ENCODE data around the gene TMC7.
"Not testable (repeated sequence)": the region's sequence is repeated elsewhere in the genome, so short reads cannot be mapped to it uniquely, and the experiment has no call there.

The TMC7 gene

DNA sequence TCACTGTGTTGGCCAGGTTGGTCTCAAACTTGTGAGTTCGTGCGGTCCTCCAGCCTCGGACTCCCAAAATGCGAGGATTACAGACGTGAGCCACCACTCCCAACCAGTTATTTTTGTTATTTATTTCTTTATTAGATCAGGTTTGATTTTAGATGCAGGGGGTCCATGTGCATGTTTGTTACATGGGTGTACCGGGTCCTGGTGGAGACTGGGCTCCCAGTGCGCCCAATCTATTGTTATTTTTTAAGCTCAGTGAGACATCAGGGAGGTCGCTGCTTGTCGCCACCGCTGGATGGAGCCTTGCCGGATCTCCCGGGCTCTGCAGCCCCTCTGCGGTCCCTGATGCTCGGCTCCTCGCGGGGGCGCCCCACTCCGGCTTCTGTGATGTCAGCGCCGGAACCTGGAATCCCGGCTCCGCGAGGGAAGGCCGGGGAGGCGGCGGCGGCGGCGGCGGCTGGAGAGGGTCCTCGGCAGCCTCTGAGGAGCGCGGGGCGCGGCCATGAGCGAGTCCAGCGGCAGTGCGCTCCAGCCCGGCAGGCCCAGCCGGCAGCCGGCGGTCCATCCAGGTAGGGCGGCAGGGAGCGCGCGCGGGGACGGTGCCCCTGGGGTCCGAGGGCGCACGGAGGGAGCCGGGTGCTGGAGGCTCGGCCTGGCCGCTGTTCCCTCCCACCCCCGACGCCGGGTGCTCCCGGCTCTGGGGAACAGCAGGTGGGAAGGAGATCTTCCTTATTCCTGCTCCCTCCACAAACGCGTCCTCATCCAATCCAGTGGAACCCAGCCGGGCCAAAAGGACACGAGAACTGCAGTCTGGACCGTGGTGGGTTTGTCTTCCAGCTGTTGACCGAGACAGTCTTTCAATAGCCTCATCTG is at the start of gene TMC7:
Gene TMC7, plus strand, starts transcription at position 370 of the 870 bp plus-strand sequence. Its CDS starts 130 bp downstream, at position 500.
- DNase-seq (ENCODE audit: low read depth): no peak

DNA sequence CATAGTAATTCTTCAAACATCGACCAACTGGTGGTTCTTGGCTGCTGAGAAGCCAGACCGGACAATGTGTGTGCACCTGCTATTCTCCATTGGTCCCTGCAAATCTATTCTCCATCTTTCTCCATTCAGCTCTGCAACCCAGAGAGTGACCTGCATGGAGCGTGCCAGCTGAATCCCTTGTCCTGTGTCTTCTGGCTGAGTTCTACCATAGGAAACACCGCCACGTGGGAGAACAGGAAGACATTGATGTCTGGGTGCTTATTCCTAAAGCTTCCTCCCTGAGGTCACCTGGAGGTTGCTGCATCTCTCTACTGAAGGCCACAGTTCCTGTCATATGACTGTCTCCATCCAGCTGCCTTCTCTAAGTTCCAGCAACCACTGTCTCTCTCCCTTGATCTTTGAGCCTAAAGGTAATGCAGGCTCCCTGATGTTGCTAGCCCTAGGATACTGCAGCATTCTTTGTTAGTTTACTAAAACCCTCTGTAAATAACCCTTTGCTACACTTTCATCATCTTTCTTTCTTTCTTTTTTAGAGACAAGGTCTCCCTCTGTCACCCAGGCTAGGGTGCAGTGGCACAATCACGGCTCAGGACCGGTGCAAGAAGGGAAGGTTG is 46.9 kb upstream of the TMC7 start:
- DNase-seq (ENCODE audit: low read depth): no peak

DNA sequence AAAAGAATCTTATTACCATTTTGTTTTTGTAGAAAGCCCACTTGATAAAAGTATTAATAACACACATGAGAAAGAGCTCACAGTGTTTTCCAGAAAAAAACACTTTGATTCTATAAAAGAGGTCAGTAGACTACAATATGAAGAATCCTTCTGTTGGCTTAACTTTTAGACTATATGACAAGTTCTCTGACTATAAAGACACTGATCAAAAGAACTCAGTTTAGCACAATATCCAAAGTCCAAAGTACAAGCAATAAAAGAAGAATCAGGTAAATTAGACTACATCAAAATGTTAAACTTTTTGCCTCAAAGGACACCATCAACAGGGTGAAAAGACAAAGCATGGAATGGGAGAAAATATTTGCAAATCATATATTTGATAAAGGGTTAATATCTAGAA is 46.3 kb upstream of the TMC7 start:
- no peak for DNase-seq (ENCODE audit: low read depth)

DNA sequence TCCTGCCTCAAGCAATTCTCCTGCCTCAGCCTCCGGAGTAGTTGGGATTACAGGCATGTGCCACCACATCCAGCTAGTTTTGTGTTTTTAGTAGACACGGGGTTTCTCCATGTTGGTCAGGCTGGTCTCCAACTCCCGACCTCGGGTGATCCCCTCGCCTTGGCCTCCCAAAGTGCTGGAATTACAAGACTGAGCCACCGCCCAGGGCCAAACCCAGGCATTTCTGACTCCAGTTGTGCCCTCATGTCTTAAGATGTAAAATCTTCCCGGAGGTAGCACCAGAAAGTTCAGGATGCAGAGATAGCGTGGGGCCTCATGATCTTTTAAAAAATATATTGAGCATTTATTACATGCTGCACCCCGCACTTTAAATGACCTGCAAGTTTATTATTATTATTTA is 44.7 kb upstream of the TMC7 start:
- no peak for DNase-seq (ENCODE audit: low read depth)

DNA sequence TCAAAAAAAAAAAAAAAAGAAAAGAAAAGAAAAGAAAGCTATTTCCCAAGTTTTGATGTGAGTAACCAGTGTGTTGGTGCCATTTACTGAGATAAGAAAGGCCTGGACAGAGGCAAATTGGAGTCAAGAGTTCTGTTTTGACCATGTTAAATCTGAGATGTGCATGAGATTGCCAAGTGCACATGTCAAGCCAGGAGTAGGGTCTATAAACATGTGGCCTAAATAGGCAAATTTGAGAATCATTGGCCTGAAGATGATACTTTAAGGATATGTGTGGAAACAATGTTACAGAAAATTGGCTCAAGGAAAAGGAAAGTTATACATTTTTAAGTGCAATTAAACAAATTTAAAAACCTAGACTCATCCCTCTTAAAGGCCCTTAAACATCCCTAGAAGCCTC is 42.3 kb upstream of the TMC7 start:
- DNase-seq (ENCODE audit: low read depth): no peak

DNA sequence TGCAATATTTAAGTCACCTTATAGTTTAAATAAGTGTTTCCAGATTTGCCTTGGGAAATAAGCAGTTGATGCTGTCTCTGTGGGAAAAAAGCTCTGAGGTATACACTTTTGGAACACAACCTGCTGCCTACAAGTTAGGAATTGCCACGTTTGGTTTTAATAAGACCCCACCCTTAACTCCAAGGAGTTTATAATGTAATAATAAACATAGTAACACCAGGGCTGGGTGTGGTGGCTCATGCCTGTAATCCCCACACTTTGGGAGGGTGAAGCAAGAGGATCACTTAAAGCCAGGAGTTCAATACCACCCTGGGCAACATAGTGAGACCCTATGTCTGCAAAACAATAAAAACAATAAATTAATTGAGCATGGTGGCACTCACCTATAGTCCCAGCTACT is 41.7 kb upstream of the TMC7 start:
- DNase-seq (ENCODE audit: low read depth): no peak

DNA sequence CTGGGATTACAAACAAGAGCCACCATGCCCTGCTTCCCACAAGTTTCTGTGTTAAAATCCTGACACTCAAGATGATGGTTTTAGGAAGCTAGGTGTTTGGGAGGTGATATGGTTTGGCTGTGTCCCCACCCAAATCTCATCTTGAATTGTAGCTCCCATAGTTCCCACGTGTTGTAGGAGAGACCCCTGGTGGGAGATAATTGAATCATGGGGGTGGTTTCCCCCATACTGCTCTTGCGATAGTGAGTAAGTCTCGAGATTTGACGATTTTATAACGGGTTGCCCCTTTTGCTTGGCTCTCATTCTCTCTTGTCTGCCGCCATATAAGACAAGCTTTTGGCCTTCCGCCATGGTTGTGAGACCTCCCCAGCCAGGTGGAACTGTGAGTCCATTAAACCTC is 40.3 kb upstream of the TMC7 start:
- DNase-seq (ENCODE audit: low read depth): no peak

DNA sequence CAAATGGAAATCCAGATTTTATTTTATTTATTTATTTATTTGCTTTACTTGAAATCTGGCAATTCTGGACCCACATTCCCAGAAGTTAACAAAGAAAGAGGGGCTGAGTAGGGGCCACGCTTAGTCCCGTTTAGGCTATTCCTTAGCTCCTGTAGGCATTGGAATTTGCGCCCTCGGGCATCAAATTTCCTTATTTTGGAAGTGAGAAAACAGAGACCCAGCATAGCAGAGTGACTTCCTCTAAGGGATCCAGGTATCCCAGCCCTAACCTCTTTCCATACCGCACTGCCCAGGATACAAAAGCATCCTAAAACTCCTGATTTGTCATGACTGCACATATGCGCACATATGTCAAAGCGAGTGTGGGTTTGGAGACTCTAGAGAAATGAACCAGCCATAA is 38.5 kb upstream of the TMC7 start:
- DNase-seq (ENCODE audit: low read depth): no peak

DNA sequence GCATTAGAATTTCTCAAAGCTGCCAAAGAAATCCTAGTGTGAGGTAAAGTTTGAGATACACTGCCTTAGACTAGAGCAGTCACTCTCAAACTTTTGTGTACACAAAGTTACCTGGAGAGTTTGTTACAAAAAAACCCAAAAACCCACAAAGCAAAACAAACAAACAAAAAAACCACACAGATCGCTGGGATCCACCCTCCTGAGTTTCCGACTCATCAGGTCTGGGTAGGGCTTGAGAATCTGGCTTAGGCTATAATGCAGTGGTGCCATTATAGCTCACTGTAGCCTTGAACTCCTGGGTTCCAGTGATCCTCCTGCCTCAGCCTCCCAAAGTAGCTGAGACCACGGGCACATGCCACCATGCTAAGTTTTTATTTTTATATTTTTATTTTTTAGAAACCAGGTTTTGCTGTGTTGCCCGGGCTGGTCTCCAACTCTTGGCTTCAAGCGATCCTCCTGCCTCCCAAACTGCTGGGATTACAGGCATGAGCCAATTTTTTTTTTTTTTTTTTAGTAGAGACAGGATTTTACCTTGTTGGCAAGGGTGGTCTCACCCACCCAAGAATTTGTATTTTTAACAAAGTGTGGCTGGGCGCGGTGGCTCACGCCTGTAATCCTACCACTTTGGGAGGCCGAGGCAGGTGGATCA is 35.2 kb upstream of the TMC7 start:
- no peak for DNase-seq (ENCODE audit: low read depth)

DNA sequence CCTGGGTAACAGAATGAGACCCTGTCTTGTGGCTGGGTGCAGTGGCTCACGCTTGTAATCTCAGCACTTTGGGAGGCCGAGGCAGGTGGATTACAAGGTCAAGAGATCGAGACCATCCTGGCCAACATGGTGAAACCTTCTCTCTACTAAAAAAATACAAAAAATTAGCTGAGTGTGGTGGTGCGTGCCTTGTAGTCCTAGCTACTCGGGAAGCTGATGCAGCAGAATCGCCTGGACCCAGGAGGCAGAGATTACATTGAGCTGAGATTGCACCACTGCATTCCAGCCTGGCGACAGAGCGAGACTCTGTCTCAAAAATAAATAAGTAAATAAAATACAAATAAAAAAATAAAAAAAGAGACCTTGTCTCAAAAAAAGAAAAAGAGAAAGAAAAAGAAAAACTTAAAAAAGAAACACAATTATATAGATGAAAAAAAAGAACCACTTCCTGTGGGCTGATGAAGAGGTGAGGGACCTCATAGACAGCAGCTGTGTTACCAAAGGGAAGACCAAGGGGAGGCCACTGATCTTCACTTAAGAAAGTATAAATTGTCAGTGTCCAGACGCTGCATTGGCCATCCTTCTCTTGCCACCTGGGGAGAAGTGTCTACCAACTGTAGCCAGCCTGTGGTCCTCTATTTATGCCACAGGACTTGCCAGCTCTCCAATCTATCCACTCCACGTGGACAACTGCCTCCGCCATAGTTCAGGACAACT is 33.1 kb upstream of the TMC7 start:
- no peak for DNase-seq (ENCODE audit: low read depth)

DNA sequence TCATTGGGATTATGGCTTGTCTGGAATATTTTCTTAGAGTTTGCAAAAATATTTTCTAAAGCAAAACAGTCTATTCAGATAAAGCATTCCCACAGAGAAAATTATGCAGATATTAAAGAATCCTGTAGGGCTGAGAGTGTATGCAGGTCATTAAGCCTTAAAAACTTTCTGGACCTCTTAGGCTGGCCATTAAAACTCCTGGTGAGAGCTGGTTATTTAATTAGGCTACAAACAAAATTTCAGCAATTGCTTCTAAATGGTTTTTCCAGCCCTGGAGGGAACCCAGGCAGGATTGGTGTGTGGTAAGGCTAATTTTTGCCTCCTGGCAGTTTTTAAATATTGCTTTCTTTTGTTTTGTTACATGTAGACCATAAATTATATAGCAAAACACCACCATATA is 30.2 kb upstream of the TMC7 start:
- DNase-seq (ENCODE audit: low read depth): no peak

DNA sequence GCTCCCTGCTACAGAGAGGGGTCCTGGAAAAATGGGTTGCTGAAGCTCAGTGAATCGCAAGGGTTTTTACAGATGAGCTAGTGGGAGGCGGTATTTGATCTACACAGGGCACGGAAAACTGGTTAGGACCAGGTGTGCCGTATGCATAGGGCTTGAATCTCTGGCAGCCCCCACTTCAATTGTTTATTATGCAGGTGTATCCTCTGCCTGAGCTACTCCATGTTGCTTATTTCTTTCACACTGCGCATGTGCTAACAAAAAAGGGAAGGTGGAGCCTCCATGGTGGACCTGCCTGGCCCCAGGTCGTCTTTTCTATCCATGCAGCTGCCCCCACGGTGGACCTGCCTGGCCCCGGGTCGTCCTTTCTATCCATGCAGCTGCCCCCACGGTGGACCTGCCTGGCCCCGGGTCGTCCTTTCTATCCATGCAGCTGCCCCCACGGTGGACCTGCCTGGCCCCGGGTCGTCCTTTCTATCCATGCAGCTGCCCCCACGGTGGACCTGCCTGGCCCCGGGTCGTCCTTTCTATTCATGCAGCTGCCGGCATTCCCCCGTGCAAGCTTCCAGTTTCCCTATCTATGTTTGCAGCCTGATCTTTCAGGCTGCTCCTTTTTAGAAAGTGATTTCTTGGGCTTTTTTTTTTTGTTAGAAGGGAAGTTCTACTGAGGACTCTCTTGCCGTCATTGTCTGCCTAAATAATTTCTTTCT is 27.7 kb upstream of the TMC7 start:
- DNase-seq (ENCODE audit: low read depth): not testable (repeated sequence)

DNA sequence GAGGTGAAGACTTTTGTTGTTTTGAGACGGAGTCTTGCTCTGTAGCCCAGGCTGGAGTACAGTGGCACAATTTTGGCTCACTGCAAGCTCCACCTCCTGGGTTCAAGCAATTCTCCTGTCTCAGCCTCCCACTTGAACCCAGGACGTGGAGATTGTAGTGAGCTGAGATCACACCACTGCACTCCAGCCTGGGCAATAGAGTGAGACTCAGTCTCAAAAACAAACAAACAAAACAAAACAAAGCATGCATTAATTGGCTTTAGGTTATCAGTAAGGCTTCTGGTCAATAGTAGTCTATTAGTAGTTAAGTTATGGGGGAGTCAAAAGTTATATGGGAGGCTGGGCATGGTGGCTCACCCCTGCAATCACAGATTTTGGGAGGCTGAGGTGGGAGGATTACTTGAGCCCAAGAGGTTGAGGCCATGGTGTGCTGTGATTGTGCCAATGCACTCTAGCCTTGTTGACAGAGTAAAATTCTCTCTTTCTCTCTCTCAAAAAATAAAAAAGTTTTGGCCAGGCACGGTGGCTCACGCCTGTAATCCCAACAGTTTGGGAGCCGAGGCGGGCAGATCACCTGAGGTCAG is 27.0 kb upstream of the TMC7 start:
- not testable (repeated sequence) for DNase-seq (ENCODE audit: low read depth)

DNA sequence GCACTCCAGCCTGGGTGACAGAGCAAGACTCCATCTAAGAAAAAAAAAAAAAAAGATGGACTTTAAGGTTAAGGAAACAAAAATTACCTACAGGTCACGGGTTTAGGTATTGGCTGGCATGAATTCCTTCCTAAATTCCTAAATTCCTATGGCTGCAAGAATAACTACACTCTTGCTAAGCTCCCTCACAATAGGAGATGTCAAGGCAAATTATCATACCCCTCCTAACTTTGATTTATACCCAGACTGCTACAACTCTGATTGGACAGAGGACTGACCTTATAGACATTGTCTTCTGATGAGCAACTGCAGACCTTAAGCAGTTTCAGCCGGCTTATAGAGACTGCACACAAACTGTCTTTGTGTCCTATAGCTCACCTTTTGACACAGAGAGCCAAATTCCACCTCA is 25.1 kb upstream of the TMC7 start:
- no peak for DNase-seq (ENCODE audit: low read depth)

DNA sequence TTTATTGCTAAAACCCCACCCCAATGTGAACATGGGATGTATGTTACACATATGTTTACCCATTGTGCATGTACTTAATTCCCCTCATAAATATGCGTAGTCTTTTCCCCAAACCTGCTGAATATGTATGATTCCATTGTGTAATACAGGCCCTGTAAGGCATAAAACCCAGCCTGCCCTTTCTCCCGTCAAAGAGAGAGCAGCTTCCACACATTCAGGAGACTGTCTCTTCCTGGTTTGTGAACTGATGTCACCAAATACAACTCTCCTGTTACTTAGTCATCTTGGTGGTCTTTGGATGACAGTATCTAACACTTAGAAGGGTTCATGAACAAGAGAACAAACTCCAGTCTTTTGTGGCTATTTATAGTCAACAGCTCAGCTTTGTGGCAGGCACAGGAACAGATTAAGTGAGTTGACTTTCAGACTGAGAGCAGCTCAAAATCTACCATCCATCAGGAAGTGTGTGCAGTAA is 24.7 kb upstream of the TMC7 start:
- no peak for DNase-seq (ENCODE audit: low read depth)

DNA sequence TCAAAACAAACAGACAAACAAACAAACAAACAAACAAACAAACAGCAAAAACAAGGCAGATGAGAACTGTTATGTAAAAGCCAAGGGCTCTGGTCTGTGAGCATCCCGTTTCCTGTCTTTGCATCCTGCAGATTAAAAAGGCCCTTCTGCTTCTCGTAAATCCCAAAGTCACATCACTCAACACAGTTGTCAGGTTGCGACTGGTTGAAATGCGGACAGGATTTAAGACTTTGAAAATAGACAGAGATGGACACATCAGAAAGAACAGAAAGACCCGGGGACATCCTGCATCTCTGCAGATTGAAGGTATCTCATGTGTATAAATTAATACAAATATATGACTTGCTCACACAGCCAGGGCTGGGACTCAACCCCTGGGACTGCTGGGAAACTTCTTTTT is 18.2 kb upstream of the TMC7 start:
- DNase-seq (ENCODE audit: low read depth): no peak

DNA sequence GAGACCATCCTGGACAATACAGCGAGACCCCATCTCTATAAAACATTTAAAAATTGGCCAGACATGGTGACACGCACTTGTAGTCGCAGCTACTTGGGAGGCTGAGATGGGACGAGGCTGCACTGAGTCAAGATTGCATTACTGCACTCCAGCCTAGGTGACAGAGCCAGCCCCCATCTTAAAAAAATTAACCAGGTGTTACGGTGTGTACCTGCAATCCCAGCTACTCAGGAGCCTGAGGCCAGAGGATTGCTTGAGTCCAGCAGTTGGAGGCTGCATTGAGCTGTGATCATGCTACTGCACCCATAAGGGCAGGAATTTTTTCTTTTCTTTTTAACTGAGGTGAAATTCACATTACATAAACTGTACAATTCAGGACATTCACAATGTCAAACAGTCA is 16.9 kb upstream of the TMC7 start:
- DNase-seq (ENCODE audit: low read depth): no peak

DNA sequence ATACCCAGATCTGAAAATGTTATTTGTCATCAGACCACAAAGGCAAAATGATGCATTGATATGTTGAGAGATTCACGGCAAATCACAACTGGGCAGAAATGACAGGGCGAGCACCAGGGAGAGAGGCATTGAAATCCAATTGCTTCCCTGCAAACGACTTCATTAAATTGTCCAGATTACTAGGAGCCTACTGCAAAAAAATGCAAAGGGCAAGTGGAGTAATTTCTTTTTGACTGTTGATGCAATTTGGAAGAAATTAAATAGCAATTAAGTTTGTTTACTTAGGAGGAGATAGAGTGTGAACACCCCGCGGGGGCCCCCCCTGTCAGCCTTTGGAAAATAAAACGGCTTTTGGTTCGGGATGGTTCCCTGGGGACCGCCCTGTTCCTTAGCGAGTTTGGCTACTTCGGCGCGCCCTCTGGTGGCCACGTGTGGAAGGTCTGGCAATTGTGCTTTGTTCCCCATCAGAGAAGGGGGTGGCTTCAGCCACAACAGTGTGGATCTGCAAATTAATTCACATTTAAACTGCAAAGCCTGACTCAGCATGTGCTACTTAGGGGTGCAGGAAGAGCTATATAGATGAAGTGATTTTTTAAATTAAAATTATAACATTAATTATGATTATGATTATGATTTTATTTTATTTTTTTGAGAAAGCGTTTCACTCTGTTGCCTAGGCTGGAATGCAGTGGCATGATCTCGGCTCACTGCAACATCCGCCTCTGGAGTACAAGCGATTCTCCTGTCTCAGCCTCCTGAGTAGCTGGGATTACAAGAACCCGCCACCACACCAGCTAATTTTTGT is 14.5 kb upstream of the TMC7 start:
- no peak for DNase-seq (ENCODE audit: low read depth)

DNA sequence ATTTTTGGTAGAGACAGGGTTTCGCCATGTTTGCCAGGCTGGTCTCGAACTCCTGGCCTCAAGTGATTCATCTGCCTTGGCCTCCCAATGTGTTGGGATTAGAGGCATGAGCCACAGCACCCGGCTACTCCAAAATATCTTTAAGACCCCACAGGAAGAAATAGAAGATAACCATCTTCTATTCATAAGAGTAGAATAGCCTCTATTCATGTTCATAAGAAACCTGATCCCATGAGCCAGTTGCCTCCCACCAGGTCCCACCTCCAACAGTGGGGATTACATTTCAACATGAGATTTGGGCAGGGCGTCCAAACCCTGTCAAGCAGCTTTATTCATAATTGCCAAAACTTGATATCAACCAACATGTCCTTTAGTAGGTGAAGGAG is 13.9 kb upstream of the TMC7 start:
- DNase-seq (ENCODE audit: low read depth): no peak

DNA sequence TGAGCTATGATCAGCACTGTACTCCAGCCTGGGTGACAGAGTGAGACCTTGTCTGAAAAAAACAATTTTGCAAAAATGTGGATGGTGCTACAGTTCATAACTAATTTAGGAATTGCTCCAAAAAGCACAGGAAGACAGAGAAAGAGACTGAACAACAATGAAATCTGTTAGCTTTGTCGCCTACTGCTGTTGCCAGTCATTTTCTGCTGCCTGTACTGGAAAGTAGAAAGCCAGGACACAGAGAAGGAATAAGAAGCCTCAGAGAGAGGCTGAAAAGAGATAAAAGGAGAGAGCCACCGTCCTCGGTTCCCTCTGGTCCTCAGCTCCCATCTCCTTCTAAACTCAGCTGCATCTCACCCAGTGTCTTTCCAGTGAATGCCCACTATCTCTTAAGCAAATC is 8.6 kb upstream of the TMC7 start:
- no peak for DNase-seq (ENCODE audit: low read depth)

DNA sequence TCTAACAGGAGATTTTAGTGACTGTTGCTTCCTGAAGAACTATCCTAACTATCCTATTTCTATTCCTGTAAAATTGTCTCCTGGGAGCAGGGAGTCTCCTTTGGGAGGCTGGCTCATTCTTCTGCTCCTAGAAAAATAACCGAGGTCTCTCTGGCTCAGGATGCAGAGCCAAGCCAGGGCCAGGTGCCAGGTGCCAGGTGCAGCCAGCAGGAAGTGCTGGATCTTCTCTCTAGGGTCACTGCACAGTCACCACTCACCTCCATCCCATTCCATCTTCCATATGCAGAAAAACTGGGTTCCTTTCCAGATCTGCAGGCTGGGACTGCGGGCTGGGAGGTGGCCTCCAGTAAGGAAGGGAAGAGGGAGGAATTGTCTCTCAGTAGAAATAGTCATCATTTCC is 3.8 kb upstream of the TMC7 start:
- no peak for DNase-seq (ENCODE audit: low read depth)

Data from HS-27A (cell line).